PC-9 (cell line): ENCODE data around the gene PAM. TPM values are rescaled to one million over a fixed set of nuclear protein-coding genes. Genes with fewer than 3 reads are reported as not detected.

Experiments used
- BruUV-seq: library from RNA; stranded (reverse); fragments of 400-500 nt; replicated peaks from 2 replicates; lab custom pipeline; 2021; lab: Mats Ljungman, UMichigan
- CTCF ChIA-PET: fragments of 300-600 bp; sonication (Branson Sonifier 250); formaldehyde crosslinking; loops from one replicate; lab custom pipeline; 2022; ENCODE audit warnings: antibody characterized with exemption; lab: Charles Lee
- POLR2A ChIA-PET: fragments of 300-600 bp; sonication (Branson Sonifier 250); formaldehyde crosslinking; loops from one replicate; lab custom pipeline; 2022; ENCODE audit warnings: antibody characterized with exemption; ENCODE audit not compliant: unreplicated experiment; lab: Charles Lee
- DNase-seq, 2 experiments: peaks; one replicate each; pipeline versions ENCODE4 v3.0.0 to v3.0.0-alpha.2; 2015 to 2022; ENCODE audit warnings: mixed read lengths in 1 of 2
- H2AFZ ChIP-seq: fragments of 200-600 bp; sonication (generic); 2 replicates; pipeline ENCODE4 v1.8.1; 2017; ENCODE audit warnings: antibody characterized with exemption
- H3F3A ChIP-seq: fragments of 200-600 bp; sonication (generic); 2 replicates; pipeline ENCODE4 v1.8.1; 2017; ENCODE audit warnings: antibody characterized with exemption, mild to moderate bottlenecking, low read depth; ENCODE audit not compliant: insufficient read depth
- H3K27ac ChIP-seq: fragments of 200-600 bp; sonication (generic); 2 replicates; pipeline ENCODE4 v1.6.1; 2016; ENCODE audit warnings: mixed run types
- H3K27me3 ChIP-seq: fragments of 200-600 bp; sonication (generic); 2 replicates; pipeline ENCODE4 v1.6.1; 2016; ENCODE audit warnings: low read depth, mixed run types; ENCODE audit not compliant: insufficient read depth
- H3K36me3 ChIP-seq: fragments of 200-600 bp; sonication (generic); 2 replicates; pipeline ENCODE4 v1.6.1; 2016; ENCODE audit warnings: low read depth, mixed run types
- H3K4me1 ChIP-seq: fragments of 200-600 bp; sonication (generic); replicated peaks from 2 replicates; pipeline ENCODE4 v1.6.1; 2016; ENCODE audit warnings: mixed run types; ENCODE audit not compliant: insufficient read depth
- H3K4me2 ChIP-seq: fragments of 200-600 bp; sonication (generic); 2 replicates; pipeline ENCODE4 v1.6.1; 2017; ENCODE audit warnings: mixed run types
- H3K4me3 ChIP-seq: fragments of 200-600 bp; sonication (generic); 2 replicates; pipeline ENCODE4 v1.6.1; 2016; ENCODE audit warnings: mixed run types
- H3K79me2 ChIP-seq: fragments of 200-600 bp; sonication (generic); 2 replicates; pipeline ENCODE4 v1.6.1; 2017; ENCODE audit warnings: low read depth, mixed run types
- H3K9me2 ChIP-seq: fragments of 200-600 bp; sonication (generic); 2 replicates; pipeline ENCODE4 v1.8.1; 2017; ENCODE audit warnings: mild to moderate bottlenecking; ENCODE audit not compliant: insufficient read depth
- H3K9me3 ChIP-seq: fragments of 200-600 bp; sonication (generic); 2 replicates; pipeline ENCODE4 v1.8.1; 2016; ENCODE audit warnings: low read depth; ENCODE audit not compliant: insufficient read depth
- H4K20me1 ChIP-seq: fragments of 200-600 bp; sonication (generic); 2 replicates; pipeline ENCODE4 v1.8.1; 2017; ENCODE audit not compliant: insufficient read depth
- EZH2 ChIP-seq: fragments of 200-600 bp; sonication (generic); IDR thresholded peaks from 2 replicates; pipeline ENCODE4 v1.8.0; 2017; ENCODE audit warnings: antibody characterized with exemption, low read depth
- intact Hi-C: fragments of 100-400 bp; cut with micrococcal nuclease; formaldehyde crosslinking; loops from one replicate; pipeline ENCODE4 v1.10.0; 2022; ENCODE audit not compliant: unreplicated experiment
- total RNA-seq: library from RNA; stranded (reverse); gene quantifications from 2 replicates; pipeline ENCODE4 v1.2.3, GENCODE V29; 2021
- TF ChIP-seq, protein P1 (sequence below): fragments of 200-600 bp; sonication (generic); conservative IDR thresholded peaks from 2 replicates; pipeline ENCODE4 v1.6.1; 2017; ENCODE audit warnings: mixed run types, antibody characterized with exemption, mild to moderate bottlenecking, moderate library complexity

PAM gene
- total RNA-seq, 1 experiment from 2014 or later, result 88.4 TPM

DNA sequence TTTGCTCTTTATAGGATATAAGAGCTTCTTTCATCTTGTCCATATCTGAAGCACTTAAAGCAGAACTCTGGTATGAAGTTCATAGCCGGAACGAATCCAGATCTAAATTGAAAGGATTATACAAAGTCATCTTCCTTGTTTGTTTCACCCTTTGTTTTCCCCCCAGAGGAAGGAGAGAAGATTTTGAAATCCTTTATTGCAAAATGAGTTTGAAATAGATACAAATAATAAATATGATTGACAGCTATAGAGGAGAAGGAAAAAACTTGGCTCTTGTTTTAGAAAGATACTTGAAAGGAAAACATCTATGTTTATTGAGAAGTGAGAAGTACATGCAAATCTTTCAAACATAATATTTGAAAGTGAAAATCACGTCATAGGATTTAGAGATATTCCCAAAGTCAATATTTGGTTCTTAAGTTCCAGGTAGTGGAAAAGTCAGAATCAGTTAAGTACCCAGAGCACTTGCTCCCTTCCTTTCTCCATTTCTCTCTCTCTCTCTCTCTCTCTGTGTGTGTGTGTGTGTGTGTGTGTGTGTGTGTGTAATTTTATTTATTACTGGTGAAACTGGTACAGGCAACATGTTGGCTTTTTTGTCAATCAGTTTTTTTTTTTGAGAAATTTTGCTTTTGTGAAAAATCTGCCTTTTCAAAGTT is 27.2 kb downstream of the PAM start:
- H3K4me2 ChIP-seq, result no peak overlapping the region
- H3K27me3 ChIP-seq, result no peaks in the 10 kb centered on the region
- H3K9me2 ChIP-seq, result no peaks in the 10 kb centered on the region
- ChIA-PET CTCF (interaction anchor here (0.6 to 1.1 kb wide), 2 partner anchors 62 to 476 kb away, joined by 4 read pairs; partner anchors contain the start of gene MACIR), POLR2A (no interaction called here)
- no peak overlapping the region for H2AFZ ChIP-seq
- H3K27ac ChIP-seq, result no peak overlapping the region
- DNase-seq, result no peak
- H3K9me3 ChIP-seq, result no peaks in the 10 kb centered on the region
- intact Hi-C loops, result loop anchor here (5.0 to 10.0 kb wide), 3 partner anchors 98 to 355 kb away; no protein-coding TSS in a partner anchor
- TF ChIP-seq, protein P1, sequence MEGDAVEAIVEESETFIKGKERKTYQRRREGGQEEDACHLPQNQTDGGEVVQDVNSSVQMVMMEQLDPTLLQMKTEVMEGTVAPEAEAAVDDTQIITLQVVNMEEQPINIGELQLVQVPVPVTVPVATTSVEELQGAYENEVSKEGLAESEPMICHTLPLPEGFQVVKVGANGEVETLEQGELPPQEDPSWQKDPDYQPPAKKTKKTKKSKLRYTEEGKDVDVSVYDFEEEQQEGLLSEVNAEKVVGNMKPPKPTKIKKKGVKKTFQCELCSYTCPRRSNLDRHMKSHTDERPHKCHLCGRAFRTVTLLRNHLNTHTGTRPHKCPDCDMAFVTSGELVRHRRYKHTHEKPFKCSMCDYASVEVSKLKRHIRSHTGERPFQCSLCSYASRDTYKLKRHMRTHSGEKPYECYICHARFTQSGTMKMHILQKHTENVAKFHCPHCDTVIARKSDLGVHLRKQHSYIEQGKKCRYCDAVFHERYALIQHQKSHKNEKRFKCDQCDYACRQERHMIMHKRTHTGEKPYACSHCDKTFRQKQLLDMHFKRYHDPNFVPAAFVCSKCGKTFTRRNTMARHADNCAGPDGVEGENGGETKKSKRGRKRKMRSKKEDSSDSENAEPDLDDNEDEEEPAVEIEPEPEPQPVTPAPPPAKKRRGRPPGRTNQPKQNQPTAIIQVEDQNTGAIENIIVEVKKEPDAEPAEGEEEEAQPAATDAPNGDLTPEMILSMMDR, result no peak
- TF ChIP-seq EZH2, result no peak
- no peak overlapping the region for H3K4me3 ChIP-seq
- H3F3A ChIP-seq, result no peaks in the 10 kb centered on the region
- BruUV-seq, result no TSS peak
- H4K20me1 ChIP-seq, result no peaks in the 10 kb centered on the region
- no peaks in the 10 kb centered on the region for H3K79me2 ChIP-seq
- H3K4me1 ChIP-seq, result peaks cover 5% of the 10 kb centered on the region; the same call in 1 of the 2 replicates
- no peaks in the 10 kb centered on the region for H3K36me3 ChIP-seq

DNA sequence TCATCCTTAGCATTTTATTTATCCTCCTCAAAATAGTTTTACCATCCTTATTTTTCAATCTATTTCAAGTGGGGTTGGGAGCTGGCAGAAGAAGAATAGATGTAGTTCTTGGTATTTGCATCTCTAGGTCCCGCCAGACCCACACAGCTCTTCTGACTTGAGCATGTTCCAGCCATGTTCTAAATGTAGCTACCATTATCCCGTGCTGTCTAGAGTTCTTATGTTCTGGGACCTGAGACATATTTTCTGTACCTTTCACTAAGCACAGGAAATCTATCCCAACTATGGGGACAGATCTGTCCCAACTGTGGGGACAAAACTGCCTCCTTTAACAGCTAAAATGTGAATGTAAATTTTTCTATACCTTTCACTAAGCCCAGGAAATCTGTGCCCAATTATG is 32.0 kb downstream of the PAM start:
- H3K4me3 ChIP-seq, result no peak overlapping the region
- no peaks in the 10 kb centered on the region for H3K9me3 ChIP-seq
- no peaks in the 10 kb centered on the region for H3K4me1 ChIP-seq
- ChIA-PET POLR2A (no interaction called here), CTCF (no interaction called here)
- intact Hi-C loops, result loop anchor here (10.0 kb wide), 2 partner anchors 102 to 188 kb away; no protein-coding TSS in a partner anchor
- H3F3A ChIP-seq, result no peaks in the 10 kb centered on the region
- no peak overlapping the region for H3K27ac ChIP-seq
- no peak overlapping the region for H3K4me2 ChIP-seq
- no peak overlapping the region for H2AFZ ChIP-seq
- H3K36me3 ChIP-seq, result no peaks in the 10 kb centered on the region
- 0 out of 2 replicates have a peak, but pooled peaks cover 5% of the 10 kb centered on the region for H4K20me1 ChIP-seq
- no peak for TF ChIP-seq EZH2
- TF ChIP-seq, protein P1, result no peak
- H3K27me3 ChIP-seq, result no peaks in the 10 kb centered on the region
- no peaks in the 10 kb centered on the region for H3K79me2 ChIP-seq
- no peaks in the 10 kb centered on the region for H3K9me2 ChIP-seq
- BruUV-seq, result no TSS peak
- no peak for DNase-seq

DNA sequence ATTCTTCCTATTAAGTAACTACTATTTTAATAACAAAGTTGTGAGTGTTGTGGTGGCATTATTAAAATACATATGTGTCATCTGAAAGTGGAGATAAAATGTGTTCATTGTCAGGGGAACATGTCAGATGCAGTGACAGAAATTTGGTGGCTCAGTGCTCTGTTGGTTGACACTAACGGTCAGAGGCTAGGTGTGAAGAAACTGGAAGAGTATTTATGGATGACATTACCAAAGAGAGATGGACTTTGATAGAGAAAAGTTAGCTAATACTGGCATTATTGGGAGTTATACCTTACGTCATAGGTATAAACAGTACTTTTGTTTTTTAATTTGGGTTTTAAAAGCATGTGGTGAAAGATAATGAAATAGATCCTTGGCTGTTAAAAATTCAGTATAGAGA is 33.7 kb downstream of the PAM start:
- H2AFZ ChIP-seq, result no peak overlapping the region
- TF ChIP-seq, protein P1, result no peak
- TF ChIP-seq EZH2, result no peak
- H3F3A ChIP-seq, result no peaks in the 10 kb centered on the region
- H3K4me1 ChIP-seq, result no peaks in the 10 kb centered on the region
- H3K4me3 ChIP-seq, result no peak overlapping the region
- H3K27me3 ChIP-seq, result no peaks in the 10 kb centered on the region
- no peak for DNase-seq
- ChIA-PET POLR2A (no interaction called here), CTCF (no interaction called here)
- 0 out of 2 replicates have a peak, but pooled peaks cover 5% of the 10 kb centered on the region for H4K20me1 ChIP-seq
- intact Hi-C loops, result loop anchor here (10.0 kb wide), 2 partner anchors 104 to 186 kb away; no protein-coding TSS in a partner anchor
- H3K36me3 ChIP-seq, result no peaks in the 10 kb centered on the region
- no peaks in the 10 kb centered on the region for H3K9me3 ChIP-seq
- H3K27ac ChIP-seq, result no peak overlapping the region
- no peak overlapping the region for H3K4me2 ChIP-seq
- H3K9me2 ChIP-seq, result no peaks in the 10 kb centered on the region
- H3K79me2 ChIP-seq, result no peaks in the 10 kb centered on the region
- no TSS peak for BruUV-seq
